Stimulated activated CD4-positive, alpha-beta T cell treated with anti-CD3 and anti-CD28 coated beads, Interleukin-2, amount 100 ng/mL, for 4 hours (primary cell): ENCODE results near the gene CYBC1.
"Not testable (repeated sequence)": the region's sequence is repeated elsewhere in the genome, so short reads cannot be mapped to it uniquely, and the experiment has no call there.

ENCODE experiments used
- DNase-seq: peaks from one replicate; pipeline ENCODE4 v3.0.0-alpha.2; 2020; ENCODE audit warnings: low read depth

The CYBC1 gene

DNA sequence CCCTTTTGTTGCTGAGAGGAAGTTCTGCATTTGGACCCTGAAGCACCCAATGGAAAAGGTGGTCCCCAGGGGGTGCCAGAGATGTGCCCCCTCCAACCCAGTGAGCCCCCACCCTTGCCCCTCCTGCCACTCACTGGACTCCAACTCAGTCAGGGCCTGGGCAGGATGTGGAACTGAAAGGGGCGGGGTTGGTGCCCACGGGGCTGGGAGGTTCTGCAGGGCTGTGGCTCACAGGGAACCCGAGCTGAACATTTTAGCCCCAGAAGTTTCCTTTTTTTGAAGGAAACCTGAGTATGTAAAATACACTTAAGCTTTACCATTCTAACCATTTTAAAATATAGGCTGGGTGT, 16.4 kb downstream of the CYBC1 start:
- DNase-seq = no peak

DNA sequence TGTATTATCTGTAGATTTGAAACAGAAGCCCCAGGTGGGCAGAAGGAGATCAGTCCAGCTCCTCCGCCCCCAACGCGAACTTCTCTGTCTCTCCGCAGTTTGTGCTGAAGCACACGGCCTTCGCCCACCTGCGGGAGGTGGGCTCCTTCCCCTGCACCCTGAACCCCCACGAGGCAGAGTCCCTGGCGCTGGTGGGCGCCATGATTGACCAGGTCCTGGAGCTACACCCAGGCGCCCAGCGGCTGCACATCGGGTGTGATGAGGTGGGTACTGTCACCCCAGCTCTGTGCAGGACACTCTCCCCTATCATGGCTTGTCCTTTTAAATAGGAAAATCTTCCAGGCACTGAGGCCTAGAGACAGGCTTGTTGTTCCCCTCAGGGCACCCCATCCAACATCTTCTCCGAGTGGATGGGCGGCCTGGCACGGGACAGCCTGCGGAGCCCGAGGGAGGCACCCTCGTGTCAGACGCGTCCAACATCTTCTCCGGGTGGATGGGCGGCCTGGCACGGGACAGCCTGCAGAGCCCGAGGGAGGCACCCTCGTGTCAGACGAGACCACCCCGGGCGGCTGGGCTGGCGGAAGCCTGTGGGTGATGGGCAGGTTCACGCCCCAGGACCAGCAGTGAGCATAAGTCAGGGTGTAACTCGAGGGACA, 16.9 kb downstream of the CYBC1 start:
- no peak for DNase-seq

DNA sequence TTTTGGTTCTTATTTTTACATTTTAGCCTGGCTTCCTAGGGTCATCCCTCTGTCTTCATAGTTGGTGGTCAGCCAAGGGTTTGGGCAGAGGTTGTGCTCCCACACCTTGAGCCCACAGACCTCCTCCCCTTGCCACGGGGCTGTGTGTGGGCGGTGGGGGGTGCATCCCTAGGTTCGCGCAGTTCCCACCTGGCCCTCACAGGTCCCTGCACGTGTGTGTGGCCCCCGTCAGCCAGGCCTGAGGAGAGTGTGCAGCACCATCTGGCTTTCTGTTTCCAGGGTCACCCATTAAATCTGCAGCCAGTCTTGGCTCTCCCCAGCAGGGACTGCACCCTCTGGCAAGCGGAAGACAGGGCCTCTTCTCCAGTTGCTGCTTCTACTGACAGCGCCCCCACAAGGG, 18.5 kb downstream of the CYBC1 start:
- DNase-seq = no peak

DNA sequence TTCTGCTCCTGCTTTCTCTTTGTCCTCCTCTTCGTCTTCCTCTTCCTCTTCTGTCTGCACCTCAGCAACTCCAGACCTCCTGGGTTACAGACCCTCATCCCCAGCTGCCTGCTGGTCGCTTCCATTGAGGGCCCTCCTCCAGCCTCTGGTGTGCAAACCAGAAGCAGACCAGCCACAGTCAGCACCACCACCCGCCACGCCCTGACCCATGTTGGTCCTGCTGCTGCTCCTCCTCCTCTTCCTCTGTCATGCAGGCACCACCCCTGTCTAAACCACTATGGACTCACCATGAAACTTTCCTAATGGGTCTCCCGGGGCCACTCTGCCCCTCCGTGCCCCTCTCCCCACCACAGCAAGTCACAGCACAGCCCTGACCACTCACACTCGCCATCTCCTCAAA, 20.7 kb downstream of the CYBC1 start:
- DNase-seq = no peak

DNA sequence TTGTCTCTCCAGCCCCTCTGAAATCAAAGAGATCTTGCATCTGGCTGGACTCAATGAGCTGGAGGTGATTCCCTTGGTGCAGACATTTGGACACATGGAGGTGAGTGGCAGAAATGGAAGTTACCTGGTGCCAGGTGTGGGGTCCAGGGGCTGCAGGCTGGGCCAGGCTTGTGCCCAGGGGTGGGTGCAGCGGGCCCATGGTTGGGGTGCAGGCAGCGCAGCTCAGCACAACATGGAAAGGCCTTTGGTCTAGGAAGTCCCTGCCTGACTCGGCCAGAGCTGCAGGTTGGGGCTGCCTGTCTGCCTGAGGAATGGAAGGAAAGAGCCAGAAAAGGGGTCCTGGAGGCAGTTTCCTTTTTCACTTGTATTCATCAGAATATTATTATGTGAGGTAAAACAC, 22.0 kb downstream of the CYBC1 start:
- DNase-seq = no peak

DNA sequence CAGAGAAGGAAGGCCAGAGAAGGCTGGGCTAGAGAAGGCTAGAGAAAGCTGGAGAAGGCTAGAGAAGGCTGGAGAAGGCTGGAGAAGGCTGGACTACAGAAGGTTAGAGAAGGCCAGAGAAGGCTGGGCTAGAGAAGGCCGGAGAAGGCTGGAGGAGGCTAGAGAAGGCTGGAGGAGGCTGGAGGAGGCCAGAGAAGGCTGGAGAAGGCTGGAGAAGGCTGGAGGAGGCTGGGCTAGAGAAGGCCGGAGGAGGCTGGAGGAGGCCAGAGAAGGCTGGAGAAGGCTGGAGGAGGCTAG, 25.7 kb downstream of the CYBC1 start:
- no peak for DNase-seq

DNA sequence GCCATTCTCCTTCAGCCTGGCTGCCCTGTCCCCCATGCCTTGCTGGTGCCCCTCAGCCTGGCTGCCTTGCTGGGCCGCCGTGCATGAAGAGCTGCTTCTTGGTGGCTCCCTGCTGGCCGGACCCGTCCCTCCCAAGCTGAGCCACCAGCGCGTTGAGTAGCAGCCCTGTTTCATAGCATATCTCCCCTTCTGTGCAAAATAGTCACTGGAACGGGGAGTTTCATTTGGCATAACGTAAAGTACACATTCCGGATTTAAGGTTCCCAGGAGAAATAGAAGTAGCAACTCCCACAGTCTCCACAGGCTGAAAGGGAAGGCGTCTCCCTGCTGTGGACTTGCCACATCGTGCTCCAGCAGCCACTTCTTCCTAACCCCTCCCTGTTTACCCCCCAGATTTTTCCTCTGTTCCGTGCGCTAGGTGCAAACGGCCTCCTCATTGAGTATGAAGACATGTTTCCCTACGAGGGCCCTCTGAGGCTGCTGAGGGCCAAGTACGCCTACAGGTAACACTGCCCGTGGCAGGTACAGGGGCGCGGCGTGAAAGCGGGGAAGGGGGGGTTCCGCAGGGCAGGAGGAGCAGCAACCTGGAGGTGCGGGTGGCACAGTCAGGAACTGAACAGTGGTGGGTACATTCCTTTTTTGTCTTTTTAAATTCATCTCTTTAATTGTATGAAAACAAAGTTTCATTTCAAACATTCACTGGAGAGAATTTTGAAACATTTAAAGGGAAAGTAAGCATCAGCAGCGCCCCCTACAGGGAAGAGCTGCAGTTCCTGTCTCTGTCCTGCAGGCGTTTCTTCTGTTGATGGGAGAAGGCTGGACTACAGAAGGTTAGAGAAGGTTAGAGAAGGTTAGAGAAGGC, 26.3 kb downstream of the CYBC1 start:
- peak; percentile 36 for DNase-seq

DNA sequence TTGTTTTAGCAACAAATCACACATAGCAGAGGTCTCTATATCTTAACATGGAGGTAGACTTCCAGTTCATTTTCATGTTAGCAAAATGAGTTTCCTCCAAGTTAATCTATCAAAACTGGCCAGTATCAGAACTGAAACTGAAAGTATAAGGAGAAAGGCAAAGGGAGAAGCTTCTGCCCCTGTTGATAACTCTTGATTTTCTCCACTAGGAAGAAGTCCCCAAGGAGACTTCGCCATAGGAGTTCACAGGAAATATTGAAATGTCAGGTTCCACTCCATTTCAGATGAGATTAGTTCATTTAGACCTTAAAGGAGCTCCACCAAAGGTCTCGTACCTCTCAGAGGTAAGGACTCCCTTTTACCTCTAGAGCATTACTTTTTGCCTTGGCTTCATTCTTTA, 31.0 kb downstream of the CYBC1 start:
- no peak for DNase-seq

DNA sequence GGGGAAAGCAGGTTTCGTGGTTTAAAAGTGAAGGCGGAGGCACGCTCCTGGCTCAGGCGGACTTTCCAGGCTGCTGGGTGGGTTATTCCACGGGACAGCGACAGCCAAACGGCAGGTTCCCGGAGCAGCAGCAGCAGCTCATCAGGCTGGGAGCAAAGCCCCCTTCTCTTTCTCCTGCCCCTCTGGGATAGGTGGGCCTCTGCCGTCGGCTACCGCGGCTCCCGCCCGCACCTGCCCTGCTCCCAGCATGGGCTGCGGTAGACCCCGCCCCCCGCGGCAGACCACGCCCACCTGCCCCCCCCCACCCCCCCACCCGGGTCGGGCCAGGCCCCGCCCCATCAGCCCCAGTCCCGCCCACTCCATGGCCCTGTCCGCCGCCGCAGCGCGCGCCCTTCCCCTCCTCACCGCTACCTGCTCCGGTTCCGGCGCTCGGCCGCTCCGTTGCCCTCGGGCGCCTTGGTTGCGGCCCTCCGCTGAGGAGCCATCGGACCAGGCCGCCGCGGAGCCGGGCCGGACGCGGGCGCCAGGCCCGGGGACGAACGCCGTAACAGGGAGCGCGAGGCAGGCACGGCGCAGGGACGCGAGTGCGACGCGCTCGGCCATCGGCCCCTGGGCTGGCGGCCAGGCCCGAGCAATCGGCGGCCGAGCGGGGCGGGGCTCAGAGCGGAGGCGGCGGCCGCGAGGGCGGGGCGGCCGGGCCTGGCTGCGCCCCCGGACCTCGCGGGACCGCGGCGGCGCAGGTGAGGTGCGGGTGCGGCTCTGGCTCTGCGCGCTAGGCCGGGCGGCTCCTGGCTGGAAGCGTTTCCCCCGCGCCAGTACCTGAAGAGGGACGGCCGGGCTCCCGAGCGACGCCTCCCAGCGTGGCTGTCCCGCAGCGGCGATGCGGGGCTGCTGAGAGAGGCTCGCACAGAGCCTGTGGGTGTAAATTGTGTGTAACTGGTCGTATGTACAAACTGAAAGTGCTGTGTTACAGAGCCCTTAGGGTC, 32.3 kb downstream of the CYBC1 start, which contains the start of the genes HEXD and OGFOD3:
HEXD (plus strand) TSS at position 347 of the 986 bp plus-strand sequence. CDS start 1,453 bp downstream, outside the sequence.
OGFOD3 (minus strand) TSS at position 586 of the 986 bp plus-strand sequence; CDS start at position 485, 101 bp downstream.
- DNase-seq = peak; percentile 72

DNA sequence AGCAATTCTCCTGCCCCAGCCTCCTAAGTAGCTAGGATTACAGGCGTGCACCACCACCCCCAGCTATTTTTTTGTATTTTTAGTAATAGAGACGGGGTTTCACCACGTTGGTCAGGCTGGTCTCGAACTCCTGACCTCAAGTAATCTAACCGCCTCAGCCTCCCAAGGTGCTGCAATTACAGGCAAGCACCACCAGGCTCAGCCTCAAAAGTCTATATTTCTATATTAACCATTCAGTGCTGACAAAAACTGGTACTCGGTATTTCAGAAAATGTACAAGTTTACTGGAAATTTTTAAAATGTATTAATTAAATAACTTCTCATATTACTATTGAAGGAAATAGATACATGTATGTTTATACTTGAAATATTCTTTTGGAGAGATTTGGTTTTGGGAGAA, 33.8 kb downstream of the CYBC1 start:
- no peak for DNase-seq

DNA sequence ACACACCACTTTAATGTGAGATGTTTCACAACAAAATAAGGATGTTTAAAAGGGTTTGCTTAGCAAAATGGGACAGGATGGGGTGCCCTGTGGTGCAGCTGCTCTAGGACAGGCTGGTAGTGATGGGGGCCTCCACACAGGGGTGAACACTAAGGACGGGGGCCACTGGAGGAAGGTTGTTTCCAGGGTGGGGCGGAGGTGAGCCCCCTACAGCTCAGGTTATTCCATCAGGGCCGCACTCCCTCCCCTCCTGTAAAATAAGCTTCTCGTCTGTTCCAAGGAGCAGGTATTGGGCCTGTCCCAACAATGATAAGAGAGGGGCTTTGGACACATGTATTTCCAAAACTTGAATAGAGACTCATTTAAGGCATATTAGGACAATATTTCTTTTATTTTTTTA, 34.3 kb downstream of the CYBC1 start:
- DNase-seq = no peak

DNA sequence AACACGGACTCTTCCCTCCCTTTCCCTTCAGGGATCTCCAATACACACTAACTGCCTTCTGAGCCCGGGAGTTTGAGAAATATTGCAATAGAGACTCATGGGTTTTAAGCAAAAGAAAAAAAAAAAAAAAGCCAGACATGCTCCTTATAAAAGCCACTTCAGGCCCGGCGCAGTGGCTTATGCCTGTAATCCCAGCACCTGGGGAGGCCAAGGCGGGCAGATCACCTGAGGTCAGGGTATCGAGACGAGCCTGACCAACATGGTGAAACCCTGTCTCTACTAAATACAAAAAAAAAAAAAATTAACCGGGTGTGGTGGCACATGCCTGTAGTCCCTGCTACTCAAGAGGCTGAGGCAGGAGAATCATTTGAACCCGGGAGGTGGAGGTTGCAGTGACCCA, 34.8 kb downstream of the CYBC1 start:
- no peak for DNase-seq

DNA sequence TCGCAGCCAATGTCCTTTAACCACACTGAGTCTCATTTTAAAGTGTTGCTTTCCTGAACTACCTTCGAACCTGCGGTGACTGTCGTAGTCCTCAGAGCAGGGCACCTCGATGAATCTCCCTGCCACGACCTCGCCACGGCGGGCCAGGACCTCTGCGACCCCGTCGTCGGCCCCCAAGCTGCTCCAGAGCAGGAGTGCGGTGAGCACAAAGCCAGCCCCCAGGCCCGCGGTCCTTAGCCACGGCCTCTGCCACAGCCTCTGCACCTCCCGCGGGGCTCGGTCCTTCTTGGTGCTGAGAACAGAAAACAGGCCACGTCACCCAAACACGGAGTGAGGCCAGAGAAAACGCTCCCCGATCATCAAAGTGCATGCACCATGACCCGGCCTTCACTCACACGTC, 35.2 kb downstream of the CYBC1 start:
- no peak for DNase-seq

DNA sequence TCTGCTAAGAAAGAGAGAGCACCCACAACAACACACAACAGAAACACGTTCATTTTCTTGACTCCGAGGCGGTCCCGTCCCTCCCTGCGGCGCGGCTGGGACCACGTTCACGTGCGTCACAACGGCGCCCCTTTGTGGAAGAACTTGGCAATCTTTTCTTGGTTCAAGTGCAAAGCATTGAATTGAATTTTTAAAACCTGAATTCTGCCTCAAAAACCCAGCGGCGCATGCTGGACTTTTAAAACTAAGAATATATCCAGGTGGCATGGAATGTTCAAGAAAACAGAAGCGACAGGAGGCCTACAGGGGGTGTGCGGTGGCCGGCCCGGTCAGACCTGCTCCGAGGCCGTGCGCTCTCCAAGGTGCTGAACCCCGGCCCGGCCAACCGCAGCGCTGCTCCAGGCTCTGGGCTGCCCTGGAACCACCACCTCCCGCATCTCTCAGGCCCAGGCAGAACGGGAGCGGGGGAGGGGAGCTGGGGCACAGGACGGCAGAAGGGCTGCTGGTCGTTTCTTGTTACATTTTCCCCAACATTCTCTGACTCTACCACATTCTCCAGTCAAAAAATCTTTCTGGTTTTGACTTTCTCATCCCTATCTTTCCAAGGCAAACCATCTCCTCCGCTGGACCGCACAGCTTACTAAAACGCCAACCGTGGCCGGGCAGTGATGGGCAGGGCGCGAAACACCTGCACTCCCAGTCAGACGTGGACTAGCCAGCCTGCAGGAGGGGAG, 35.8 kb downstream of the CYBC1 start:
- DNase-seq = peak; percentile 66

DNA sequence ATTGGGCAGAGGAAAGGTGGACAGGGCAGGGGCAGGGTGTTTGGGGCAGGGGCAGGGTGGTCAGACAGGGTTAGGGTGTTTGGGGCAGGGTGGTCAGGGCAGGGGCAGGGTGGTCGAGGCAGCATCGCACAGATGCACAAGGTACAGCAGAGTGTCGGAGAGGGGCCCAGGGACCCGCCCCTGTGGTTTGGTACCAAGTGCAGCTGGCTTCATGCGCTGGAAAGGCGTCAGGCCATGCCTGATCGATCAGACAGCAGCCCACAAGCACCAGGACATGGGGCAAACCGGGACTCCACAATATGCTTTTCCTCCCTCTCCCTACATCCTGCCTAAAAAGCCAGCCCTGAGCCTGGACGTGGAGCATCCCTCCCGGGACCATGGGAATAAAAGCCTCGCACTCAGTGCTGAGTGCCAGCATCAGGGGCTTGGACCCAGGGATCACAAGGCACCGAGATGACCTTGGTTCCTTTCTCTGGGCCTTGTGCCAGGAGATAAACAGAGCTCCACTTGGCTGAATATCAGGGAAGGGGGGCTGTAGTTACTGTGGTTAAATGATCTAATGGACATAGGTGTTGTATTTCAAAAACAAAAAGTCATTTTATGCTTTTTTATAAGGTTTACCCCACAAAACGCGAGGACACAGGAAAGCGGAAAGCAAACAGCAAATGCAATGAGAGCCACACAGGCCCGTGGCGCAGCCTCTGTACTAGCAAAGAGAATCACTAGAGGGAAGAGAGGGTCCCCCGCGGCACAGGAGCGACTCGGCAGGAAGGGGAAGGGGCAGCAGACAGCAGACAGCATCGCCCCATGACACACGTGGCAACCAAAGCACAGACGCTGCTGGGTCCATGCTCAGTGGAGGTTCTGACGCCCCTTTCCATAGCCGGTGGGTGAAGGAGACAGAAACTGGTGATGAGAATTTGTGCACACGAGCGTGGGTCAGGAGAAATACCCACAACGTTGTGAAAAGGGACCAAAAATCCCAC, 37.7 kb downstream of the CYBC1 start:
- DNase-seq = no peak

DNA sequence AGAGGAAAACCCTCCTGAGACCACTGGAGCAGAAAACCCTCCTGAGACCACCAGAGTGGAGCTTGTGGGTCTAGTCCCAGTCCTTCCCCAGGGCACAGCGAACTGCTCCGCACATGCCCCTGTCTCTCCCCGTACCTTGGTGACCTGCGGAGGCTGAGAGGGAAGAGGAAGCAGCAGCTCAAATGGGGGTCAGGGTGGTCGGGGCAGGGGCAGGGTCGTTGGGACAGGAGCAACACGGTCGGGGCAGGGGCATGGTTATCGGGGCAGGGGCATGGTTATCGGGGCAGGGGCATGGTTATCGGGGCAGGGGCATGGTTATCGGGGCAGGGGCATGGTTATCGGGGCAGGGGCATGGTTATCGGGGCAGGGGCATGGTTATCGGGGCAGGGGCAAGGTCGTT, 38.5 kb downstream of the CYBC1 start:
- not testable (repeated sequence) for DNase-seq

DNA sequence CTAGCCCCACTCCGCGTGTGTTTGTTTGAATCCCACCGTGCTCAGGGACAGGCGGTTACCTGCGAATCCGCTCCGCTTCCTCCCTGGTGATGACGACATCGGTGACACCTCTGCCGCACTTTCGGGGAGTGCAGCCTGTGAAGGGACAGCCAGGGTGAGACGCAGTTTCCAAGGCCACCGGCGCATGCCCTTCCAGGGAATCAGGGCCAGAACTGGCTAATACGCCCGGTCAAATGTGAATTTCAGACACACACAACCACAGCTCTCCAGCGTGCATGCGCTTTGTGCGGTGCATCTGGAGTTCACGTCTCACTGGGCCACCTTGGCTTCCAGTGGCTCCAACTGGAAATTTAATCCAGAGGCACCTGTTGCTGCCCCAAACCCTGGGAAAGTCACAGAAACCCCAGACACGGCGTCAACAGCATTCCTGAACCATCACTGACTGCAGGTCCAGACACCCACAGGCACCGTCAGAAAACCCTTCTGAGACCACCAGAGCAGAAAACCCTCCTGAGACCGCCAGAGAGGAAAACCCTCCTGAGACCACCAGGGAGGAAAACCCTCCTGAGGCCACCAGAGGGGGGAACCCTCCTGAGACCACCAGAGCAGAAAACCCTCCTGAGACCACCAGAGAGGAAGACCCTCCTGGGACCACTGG, 39.0 kb downstream of the CYBC1 start:
- DNase-seq = no peak

DNA sequence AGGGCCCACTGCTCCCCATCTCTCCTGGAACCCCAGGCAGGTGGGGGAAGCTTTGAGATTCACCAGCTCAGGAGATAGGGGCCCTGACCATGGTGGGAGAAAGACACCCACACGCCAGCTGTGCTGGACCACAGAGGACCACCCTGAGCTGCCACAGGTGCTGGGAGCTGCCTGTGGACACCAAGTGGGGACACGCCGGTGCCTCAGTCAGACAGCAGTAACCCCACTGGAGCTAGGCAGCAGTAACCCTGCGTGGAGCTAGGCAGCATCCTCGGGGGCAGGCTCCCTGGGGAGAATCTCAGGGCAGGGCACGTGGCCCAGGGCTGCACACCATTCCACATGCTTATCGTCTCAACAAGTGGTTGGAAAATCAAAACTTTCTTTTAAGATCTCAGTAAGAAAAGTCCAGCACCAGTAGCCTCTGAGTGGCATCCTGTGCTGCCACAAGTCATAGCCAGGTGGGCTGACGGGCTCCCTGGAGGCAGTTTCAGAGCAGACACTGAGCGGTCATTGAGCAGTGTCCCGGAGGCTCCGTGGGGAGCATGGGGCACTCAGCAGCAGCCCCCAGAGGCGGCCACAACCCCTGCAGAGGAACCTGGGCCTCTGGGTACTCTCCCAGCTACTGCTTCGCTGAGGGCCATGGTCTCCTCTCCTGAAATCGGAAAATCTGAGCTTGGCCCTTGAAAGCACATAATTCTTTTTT, 40.4 kb downstream of the CYBC1 start:
- DNase-seq = no peak

DNA sequence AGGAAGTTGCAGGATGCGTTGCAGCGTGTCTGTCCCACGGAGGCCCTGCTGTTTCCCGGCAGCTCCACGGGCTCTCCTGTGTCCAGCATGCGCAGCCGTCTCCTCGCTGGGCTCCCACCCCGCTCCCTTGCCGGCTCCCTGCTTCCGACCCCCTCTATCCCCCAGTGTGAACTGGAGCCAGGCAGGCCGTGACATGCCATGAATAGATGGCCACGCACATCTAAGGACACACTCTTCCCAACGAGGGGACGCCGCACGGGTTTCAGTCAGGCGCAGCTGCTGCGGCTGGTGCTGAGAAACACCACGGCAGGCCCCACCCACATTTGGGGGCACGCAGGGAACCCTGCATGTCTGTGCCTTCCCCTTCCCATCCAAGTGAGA, 41.6 kb downstream of the CYBC1 start:
- DNase-seq = no peak
